ENCODE results near the gene TDRD10. TPM values are rescaled to one million over a fixed set of nuclear protein-coding genes. Genes with fewer than 3 reads are reported as not detected.

The TDRD10 gene
- total RNA-seq, 1 donor: not detected

GRCh38 chr1:154582885-154583284 lies 80.9 kb downstream of the TDRD10 start:
- no peak for DNase-seq (ENCODE audit: low read depth)
- no peak for TF ChIP-seq CTCF (IDR thresholded peaks at IDR 0.05; ENCODE audit: insufficient read depth, low read depth, low read length)

GRCh38 chr1:154583773-154584172 lies 81.8 kb downstream of the TDRD10 start:
- DNase-seq (ENCODE audit: low read depth): peak; percentile 58
- H3K4me3 ChIP-seq (ENCODE audit: low read depth, low read length): no peak overlapping the region
- TF ChIP-seq CTCF (IDR thresholded peaks at IDR 0.05; ENCODE audit: insufficient read depth, low read depth, low read length): no peak

More at GRCh38 chr1:154582885-154583284, 80.9 kb downstream of the TDRD10 start:
- no peak overlapping the region for H3K4me3 ChIP-seq (ENCODE audit: low read depth, low read length)

GRCh38 chr1:154584267-154584994 lies 82.4 kb downstream of the TDRD10 start:
- peak; percentile 8 for TF ChIP-seq CTCF (IDR thresholded peaks at IDR 0.05; ENCODE audit: insufficient read depth, low read depth, low read length)
- H3K4me3 ChIP-seq (ENCODE audit: low read depth, low read length): no peak overlapping the region
- DNase-seq (ENCODE audit: low read depth): no peak

- no peak overlapping the region for H3K4me3 ChIP-seq (ENCODE audit: low read depth, low read length)
- no peak for DNase-seq (ENCODE audit: low read depth)
- no peak for TF ChIP-seq CTCF (IDR thresholded peaks at IDR 0.05; ENCODE audit: insufficient read depth, low read depth, low read length)
Measured at GRCh38 chr1:154586231-154586630, 84.2 kb downstream of the TDRD10 start.

GRCh38 chr1:154586641-154587040 lies 84.6 kb downstream of the TDRD10 start:
- DNase-seq (ENCODE audit: low read depth): no peak
- H3K4me3 ChIP-seq (ENCODE audit: low read depth, low read length): no peak overlapping the region
- no peak for TF ChIP-seq CTCF (IDR thresholded peaks at IDR 0.05; ENCODE audit: insufficient read depth, low read depth, low read length)

GRCh38 chr1:154589780-154590179 lies 87.8 kb downstream of the TDRD10 start:
- TF ChIP-seq CTCF (IDR thresholded peaks at IDR 0.05; ENCODE audit: insufficient read depth, low read depth, low read length): no peak
- H3K4me3 ChIP-seq (ENCODE audit: low read depth, low read length): no peak overlapping the region
- no peak for DNase-seq (ENCODE audit: low read depth)

- no peak for TF ChIP-seq CTCF (IDR thresholded peaks at IDR 0.05; ENCODE audit: insufficient read depth, low read depth, low read length)
- peak; percentile 71 for DNase-seq (ENCODE audit: low read depth)
- H3K4me3 ChIP-seq (ENCODE audit: low read depth, low read length): no peak overlapping the region
Measured at GRCh38 chr1:154590756-154591155, 88.7 kb downstream of the TDRD10 start.
